Measurements from ENCODE around the gene OR8G1. TPM values are rescaled to one million over a fixed set of nuclear protein-coding genes. Genes with fewer than 3 reads are reported as not detected.

OR8G1 gene
- total and polyA plus RNA-seq, 2 of the 8 experiments (the other 6 are each of a cell fraction or from before 2014, with no cell fraction given), result not detected

DNA sequence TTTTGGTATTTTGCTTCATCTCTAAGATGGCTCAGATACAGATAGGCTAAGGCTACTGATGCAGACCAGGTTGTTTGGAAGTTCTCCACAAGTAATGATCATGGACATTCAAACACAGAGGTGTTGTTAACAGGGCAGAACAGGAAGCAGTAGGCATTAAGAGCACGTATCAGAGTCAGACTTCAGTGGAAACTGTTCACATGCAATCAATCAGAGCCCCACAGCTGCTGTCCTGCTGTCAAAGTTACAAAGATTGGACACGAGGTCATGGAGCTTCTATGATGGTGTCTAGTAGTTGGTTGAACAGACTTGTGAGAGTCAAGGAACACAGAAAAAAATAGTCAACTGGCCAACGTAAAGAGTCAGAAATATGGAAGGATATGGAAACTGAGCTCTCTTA is 37.9 kb upstream of the OR8G1 start:
- H2BK20ac ChIP-seq (ENCODE audit: low read length), result no peak overlapping the region
- H3K36me3 ChIP-seq (ENCODE audit: control insufficient read depth in 2 of 4, insufficient read depth in 4 of 4, low read length in 3 of 4), result no peaks in the 10 kb centered on the region
- H3K79me2 ChIP-seq (ENCODE audit: control insufficient read depth in 1 of 2, insufficient read depth in 2 of 2, low read length in 2 of 2), result no peaks in the 10 kb centered on the region
- no peak overlapping the region for H3K9ac ChIP-seq (replicated peaks in 1 of 4; ENCODE audit: extremely low read depth in 1 of 4, low read depth in 3 of 4, low read length in 3 of 4)
- no peak overlapping the region for H3K4me3 ChIP-seq (ENCODE audit: extremely low read depth in 1 of 4, insufficient read depth in 2 of 4, low read depth in 3 of 4, low read length in 4 of 4)
- H2AK5ac ChIP-seq (ENCODE audit: low read depth, low read length), result no peak overlapping the region
- CTCF ChIA-PET (ENCODE audit: partially characterized antibody), result interaction anchor here (0.6 kb wide), 1 partner anchor 68 kb away, joined by 3 read pairs; no protein-coding TSS in a partner anchor
- H2BK15ac ChIP-seq (ENCODE audit: low read length), result no peak overlapping the region
- H3K4ac ChIP-seq (replicated peaks; ENCODE audit: insufficient read length, low read depth, low read length), result no peak overlapping the region
- no peaks in the 10 kb centered on the region for H4K20me1 ChIP-seq (replicated peaks in 1 of 2; ENCODE audit: control insufficient read depth in 1 of 2, insufficient read depth in 2 of 2, low read length in 2 of 2)
- H3K4me2 ChIP-seq (ENCODE audit: insufficient read depth in 1 of 2, low read depth in 2 of 2, low read length in 2 of 2), result no peak overlapping the region
- H4K91ac ChIP-seq (replicated peaks; ENCODE audit: insufficient read length, low read length), result no peak overlapping the region
- no peaks in the 10 kb centered on the region for H3K27me3 ChIP-seq (replicated peaks in 1 of 4; ENCODE audit: control insufficient read depth in 3 of 4, extremely low read depth in 1 of 4, insufficient read depth in 3 of 4, low read length in 3 of 4)
- H3K79me1 ChIP-seq (ENCODE audit: low read depth, low read length), result no peaks in the 10 kb centered on the region
- TF ChIP-seq RBBP5 (IDR thresholded peaks at IDR 0.05; ENCODE audit: borderline replicate concordance, low read depth, low read length) (no peak), CHD2 (IDR thresholded peaks at IDR 0.05; ENCODE audit: low read length) (no peak), GABPA (IDR thresholded peaks at IDR 0.05; ENCODE audit: borderline replicate concordance, insufficient read depth, low read length) (no peak), ZNF274 (IDR thresholded peaks at IDR 0.05; ENCODE audit: borderline replicate concordance, extremely low read depth, low read length) (no peak), CBX5 (IDR thresholded peaks at IDR 0.05; ENCODE audit: low read depth, low read length) (no peak), JUN (IDR thresholded peaks at IDR 0.05; ENCODE audit: low read depth, low read length) (no peak), HDAC2 (IDR thresholded peaks at IDR 0.05; ENCODE audit: borderline replicate concordance in 1 of 2, low read depth in 2 of 2, low read length in 2 of 2) (no peak), SRF (IDR thresholded peaks at IDR 0.05; ENCODE audit: low read depth, low read length) (no peak), KDM5A (IDR thresholded peaks at IDR 0.05; ENCODE audit: low read length) (no peak), EGR1 (IDR thresholded peaks at IDR 0.05; ENCODE audit: borderline replicate concordance, low read depth, low read length) (no peak), RFX5 (IDR thresholded peaks at IDR 0.05; ENCODE audit: borderline replicate concordance, low read depth, low read length) (no peak), SP2 (IDR thresholded peaks at IDR 0.05; ENCODE audit: low read length) (no peak)
- no peak overlapping the region for H2AFZ ChIP-seq (ENCODE audit: low read length)
- POLR2A ChIA-PET (ENCODE audit: partially characterized antibody), result no interaction called here
- WGBS, 2 experiments (ENCODE audit: extremely low coverage in 1 of 2, insufficient coverage in 1 of 2, insufficient read length in 1 of 2, insufficient replicate concordance in 2 of 2, low coverage in 1 of 2, low lambda C conversion rate in 2 of 2, missing lambda C conversion rate in 1 of 2), result 85% methylated on average over 3 of the region's 3 CpGs; no CpG with 5 or more reads in 1 of the 2 experiments
- H3K9me3 ChIP-seq (ENCODE audit: insufficient read depth in 2 of 2, low read depth in 1 of 2, low read length in 1 of 2), result no peaks in the 10 kb centered on the region
- no peak for DNase-seq (ENCODE audit: low read depth in 1 of 2, low spot score in 2 of 2)
- FAIRE-seq, result no peak
- H3K4me1 ChIP-seq (replicated peaks in 1 of 4; ENCODE audit: control insufficient read depth in 3 of 4, insufficient read depth in 4 of 4, low read length in 3 of 4), result no peaks in the 10 kb centered on the region
- no peak overlapping the region for H3K27ac ChIP-seq (ENCODE audit: low read depth, low read length)
- H2BK120ac ChIP-seq (replicated peaks; ENCODE audit: low read depth, low read length), result no peak overlapping the region
- H4K8ac ChIP-seq (ENCODE audit: extremely low read depth, insufficient read depth, low read length), result no peak overlapping the region
- no peak overlapping the region for H3K14ac ChIP-seq (ENCODE audit: insufficient read length)
- no peaks in the 10 kb centered on the region for H3K23me2 ChIP-seq (ENCODE audit: low read depth, low read length)
- H2BK12ac ChIP-seq (ENCODE audit: low read depth, low read length), result no peak overlapping the region
- no peak overlapping the region for H3K23ac ChIP-seq (ENCODE audit: insufficient read length)
- H3K56ac ChIP-seq (replicated peaks; ENCODE audit: insufficient read length, low read depth, low read length), result no peak overlapping the region
- no peak overlapping the region for H4K5ac ChIP-seq (ENCODE audit: insufficient read length, low read depth, low read length)
- no peak overlapping the region for H2BK5ac ChIP-seq (ENCODE audit: low read depth, low read length)
- H3K18ac ChIP-seq (ENCODE audit: extremely low read depth, low read length), result no peak overlapping the region

Data from H1 (cell line).